ENCODE results near the gene ACKR4.

The ACKR4 gene

DNA sequence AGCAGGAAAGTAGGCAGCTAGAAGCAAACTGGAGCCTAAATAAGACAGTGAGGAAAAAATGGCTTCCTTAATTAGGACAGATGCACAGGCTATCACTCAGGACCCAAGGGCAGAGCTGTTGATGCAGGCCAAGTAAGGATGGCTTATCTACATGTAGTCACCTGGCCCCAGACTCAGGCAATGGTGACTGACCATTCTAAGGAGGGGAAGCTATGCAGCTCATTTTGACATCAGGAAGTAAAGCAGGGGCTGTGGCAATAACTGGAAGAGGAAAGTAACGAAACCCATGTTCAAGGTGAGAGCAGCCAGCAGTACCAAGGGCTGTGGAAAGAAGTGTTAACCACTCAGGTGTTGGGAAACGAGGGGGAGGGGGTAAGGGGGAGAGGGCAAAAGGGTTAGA is 46.3 kb downstream of the ACKR4 start:
- no peak for DNase-seq

DNA sequence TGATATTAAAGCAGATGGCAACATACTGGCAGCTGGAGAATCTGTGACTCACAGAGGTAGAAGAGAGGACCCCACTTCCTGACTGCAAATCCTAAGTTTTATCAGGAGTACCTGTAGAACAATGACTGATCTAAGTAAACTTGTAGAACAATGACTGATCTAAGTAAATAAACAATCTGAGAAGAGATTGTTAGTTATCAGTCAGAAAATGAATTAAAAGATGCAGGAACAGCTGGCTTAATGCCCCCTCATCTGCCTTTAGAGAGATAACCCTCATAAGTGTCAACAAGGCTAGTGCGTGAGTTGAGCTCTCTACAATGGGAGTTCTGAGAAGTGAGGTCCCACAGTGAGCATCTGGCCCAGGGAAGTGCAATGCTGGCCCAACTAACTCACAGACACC is 48.0 kb downstream of the ACKR4 start:
- no peak for DNase-seq

DNA sequence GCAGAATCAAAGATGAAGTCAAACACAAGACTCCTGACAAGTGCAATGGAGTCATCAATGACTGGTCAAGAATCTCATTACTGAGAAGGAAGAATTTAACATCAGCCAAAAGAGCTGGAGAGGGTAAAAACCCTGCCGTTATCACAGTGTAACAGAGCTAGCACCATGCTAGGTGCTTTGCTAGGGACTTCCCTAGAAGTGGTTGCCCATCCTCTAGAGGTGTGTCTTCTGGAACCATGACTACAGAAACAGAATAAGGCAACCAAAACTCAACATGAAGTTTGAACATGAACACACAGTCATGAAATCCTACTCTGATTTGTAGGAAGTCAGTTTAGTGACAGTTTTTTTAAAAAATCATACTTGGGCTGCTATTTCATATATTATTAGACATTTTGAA is 53.1 kb downstream of the ACKR4 start:
- DNase-seq = no peak
